NCI-H1105 (cell line): ENCODE data around the gene TTBK1.

Experiments used
- DNase-seq: peaks from one replicate; lab custom pipeline; 2025; lab: John Stamatoyannopoulos, UW

Gene TTBK1

DNA sequence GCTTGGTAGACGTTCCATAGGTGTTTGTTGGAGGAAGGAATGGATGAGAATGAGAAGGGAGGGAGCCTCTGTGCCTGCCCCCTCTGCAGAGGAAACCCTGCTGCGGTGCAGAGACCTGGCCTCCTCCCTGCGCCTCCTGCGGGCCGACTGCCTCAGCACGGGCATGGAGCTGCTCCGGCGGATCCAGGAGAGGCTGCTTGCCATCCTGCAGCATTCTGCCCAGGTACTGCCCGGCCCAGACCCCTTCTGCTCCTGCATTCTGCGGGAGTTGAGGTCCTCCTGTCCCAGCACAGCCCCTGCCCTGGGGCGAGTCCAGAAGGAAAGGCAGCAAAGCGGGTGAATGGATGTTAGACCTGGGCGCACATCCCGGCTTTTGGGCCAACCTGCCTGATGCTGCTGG is 20.1 kb upstream of the TTBK1 start:
- no peak for DNase-seq

DNA sequence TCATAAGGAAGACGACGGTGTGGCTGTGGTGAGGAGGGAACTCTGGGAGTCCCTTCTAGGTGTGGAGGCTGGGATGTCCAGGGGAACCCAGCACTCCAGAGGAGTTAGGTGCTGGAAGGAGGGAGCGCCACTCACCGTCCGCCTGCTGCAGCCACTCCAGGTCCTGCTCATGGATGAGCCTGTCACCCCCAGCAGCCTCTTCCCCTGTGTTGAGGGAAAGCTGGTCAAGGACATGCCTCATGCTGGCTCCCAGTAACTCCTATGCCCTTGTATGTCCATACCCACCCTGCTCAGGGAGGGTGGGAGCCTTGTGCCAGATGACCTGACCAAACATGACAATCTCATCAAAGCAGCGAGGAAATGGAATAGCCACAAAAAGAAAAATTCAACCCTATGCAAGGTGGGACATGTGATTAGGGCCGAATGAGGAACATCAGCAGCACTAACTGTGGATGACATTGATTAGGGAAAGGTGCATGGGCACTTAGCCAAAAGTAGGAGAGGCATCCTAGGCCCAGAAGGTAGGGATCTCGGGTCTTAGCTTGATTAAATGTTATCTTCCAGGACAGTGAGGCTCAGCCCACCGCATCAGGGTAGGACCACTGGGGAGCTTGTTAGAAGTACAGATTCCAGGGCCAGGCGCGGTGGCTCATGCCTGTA is 17.0 kb upstream of the TTBK1 start:
- DNase-seq, result no peak

DNA sequence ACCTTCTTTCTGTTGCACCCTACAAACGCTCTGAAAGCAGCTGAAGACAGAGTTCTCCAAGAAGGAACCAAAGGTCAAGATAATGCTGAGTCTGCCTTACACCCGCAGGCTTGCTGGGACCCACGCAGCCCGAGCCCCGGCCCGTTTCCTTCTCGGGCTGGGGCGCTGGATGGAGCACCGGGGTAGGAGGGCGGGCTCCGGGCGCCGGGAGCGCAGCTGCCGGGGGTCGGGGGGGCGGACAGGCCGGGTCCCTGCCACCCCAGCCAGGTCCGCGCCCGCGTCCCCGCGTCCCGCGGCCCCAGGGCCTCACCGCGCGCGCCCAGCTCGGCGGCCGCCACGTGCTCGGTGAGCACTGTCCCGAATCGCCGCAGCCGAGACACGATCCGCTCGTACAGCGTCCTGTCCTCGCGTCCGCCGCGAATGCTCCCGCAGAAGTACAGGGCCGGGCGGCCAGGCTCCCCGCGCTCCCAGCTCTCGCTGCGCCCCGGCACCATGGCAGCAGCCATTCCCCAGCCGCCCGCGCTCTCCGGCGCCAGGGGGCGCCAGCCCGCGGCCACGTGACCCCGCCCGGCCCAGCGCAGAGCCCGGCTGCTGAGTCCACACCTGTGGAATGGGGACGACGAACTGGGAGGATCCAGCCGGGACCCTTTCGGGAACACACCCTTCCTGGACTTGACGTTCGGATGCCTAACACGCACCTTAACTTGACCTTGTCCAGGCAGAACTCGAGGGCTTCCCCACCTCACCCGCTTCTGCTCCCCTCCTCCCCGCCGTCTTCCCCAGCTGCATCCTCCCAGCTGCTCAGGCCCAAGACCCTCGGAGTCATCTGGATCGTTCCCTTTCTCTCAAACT is 14.1 kb upstream of the TTBK1 start, which contains the start of gene DNPH1:
Gene DNPH1, minus strand, starts transcription at position 531 of the 852 bp plus-strand sequence. Its CDS starts 25 bp downstream, at position 506.
- DNase-seq, result peak; percentile 35

DNA sequence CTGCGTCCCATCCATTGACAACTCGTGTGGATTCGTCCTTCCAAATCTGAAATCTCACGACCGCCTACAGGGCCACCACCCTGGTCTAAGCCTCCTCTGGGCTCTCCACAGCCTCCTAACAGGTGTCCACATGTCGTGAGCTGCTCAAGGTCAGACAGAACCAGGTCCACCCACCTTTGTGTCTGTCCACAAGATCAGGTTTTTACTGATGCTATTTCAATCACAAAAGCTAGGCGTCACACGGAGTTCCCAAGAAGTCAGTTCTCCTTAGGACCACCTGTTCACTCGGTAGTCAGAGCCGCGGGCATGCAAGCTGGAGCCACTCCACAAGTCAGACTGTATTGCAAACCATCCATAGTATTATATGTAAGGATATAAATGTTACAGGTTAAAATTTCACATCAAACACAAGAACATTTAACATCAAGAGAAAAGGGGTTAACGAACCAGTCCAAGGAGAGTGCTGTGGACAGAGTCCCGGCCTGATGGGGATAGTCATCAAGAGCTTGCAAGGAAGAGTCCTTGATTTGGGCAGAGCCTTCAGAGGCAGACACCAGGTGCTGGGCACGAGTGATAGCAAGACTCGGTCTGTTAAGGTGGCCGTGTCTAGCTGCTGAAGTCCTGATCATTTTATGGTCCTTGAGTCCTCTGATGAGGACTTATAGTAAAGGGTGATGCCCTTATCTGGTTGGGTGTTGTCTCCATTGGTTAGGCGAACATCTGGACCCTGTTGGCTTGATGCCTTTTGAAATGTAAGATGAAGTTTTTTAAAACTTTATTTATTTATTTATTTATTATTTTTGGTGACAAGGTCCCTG is 13.3 kb upstream of the TTBK1 start:
- DNase-seq, result no peak

DNA sequence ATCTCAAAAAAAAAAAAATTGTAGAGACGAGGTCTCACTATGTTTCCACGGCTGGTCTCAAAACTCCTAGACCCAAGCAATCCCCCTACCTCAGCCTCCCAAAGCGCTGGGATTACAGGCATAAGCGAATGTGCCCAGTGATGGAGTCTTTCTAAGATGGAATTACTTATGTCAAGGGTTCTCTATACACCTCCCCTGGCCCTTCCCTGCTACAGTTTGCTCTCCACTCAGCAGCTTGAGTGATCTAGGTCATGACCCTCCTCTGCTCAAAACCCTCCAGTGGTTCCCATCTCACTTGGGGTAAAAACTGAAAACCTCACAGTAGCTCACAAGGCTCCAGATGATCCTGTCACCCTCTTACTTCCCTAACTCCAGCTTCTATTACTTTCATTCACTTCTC is 12.2 kb upstream of the TTBK1 start:
- DNase-seq, result no peak

DNA sequence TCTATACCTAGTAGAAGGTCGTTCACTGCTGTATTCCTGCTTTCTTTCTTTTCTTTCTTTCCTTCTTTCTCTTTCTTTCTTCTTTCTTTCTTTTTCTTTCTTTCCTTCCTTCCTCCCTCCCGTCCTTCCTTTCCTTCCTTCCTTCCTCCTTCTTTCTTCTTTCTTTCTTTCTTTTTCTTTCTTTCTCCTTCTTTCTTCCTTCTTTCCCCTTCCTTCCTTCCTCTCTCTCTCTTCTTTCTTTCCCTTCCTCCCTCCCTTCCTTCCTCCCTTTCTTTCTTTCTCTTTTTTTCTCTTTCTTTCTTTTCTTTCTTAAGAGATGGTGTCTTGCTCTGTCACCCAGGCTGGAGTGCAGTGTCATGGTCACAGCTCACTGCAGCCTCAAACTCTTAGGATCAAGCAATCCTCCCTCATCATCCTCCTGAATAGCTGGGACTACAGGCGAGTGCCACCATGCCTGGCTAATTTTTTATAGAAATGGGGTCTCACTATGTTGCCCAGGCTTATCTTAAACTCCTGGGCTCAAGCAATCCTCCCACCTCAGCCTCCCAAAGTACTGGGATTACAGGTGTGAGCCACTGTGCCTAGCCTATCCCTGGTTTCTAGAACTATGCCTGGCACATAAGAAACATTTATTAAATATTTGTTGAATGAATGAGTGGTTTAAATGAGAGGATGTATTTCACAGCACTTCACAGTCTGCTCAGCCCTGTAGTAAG is 11.4 kb upstream of the TTBK1 start:
- no peak for DNase-seq

DNA sequence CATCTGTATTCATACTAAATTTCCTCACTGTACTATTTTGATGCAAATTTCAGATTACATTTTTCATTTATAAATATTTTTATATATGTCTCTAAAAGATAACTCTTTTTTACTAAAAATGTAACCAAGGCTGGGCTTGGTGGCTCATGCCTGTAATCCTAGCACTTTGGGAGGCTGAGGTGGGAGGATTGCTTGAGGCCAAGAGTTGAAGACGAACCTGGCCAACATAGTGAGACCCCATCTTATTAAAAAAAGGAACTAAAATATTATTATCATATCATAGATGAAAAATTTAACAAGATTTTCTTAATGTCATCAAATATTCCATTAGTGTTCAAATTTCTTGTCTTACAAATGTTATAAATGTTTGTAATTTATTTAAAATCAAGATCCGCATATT is 7.4 kb upstream of the TTBK1 start:
- DNase-seq, result no peak

DNA sequence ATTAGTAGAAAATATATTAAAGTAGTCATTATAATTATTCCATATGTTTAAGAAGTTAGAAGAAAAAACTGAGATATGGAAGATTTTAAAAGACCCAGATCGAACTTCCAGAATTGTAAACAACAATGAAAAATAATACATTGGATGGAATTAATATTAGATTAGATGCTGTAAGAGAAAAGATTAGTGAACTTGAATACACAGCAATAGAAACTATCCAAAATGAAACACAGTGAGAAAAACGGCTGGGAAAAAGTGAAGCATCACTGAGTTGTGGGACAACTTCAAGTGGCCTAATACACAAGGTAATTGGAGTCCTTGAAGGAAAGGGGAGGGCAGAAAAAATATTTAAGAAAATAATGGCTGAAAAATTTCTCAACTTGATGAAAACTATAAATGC is 4.2 kb upstream of the TTBK1 start:
- DNase-seq, result no peak

DNA sequence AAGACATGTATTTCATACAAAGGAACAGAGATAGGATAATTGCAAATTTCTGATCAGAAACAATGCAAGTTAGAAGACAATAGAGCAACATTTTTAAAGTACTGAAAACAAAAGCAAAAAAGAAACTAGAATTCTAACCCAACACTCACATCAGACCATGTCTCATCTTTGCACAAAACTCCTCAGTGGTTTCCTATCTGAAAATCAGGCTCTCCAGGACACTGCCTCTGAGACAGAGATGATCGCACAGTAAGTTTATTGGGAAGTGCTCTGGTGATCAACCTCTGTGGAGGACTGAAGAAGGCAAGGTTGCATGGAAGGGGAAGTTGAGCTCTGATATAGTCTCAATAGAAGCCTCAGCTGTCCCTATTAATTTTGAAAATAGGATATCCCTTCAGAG is 2.3 kb upstream of the TTBK1 start:
- DNase-seq, result no peak

DNA sequence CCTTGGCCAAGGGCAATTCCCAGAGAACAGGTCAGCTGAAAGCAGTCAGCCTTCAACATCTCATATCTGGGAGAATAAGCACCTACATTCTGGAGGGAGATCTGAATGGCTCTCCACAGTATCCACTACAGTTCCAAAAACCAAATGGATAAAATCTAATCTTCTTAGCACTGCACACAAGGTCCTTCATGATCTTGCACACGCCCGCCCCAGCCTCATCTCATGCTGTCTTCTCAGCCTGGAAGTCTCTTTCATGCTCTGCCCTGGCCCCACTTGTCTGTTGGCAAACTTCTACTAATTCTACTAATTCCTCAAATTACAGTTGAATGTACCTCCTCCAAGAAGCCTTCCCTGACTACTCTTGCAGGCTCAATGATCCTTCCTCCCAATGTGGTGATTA is 1.8 kb upstream of the TTBK1 start:
- no peak for DNase-seq

DNA sequence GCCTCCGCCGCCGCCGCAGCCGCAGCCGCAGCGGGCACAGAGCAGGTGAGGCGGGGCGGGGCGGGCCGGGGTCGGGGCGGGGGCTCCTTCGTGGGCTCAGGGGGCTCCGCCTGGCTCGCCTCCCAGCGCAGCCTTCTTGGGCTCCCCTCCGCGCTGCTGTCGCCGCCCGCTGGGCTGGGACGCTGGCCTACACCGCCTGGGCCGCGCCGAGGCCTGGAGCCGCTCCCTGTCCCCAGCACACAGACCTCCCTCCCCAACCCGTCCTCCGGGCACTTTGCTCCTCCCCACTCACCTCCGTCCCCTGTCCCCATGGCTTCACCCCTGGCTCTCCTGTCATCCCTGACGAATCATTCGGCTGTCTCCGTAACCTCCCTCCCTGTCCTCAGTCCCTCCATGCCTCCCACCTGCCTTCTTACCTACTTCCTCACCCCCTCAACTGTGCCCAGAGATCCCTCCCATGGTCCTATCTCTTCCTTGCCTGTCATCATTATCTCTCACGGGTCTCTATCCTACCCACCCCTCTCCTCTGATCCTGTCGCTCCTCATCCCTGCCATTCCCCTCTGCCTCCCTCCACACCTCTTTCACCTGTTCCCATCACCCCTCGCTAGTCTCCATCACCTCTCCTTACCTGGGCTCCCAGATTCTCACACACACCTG is 512 bp downstream of the TTBK1 start:
- DNase-seq, result peak; percentile 36

DNA sequence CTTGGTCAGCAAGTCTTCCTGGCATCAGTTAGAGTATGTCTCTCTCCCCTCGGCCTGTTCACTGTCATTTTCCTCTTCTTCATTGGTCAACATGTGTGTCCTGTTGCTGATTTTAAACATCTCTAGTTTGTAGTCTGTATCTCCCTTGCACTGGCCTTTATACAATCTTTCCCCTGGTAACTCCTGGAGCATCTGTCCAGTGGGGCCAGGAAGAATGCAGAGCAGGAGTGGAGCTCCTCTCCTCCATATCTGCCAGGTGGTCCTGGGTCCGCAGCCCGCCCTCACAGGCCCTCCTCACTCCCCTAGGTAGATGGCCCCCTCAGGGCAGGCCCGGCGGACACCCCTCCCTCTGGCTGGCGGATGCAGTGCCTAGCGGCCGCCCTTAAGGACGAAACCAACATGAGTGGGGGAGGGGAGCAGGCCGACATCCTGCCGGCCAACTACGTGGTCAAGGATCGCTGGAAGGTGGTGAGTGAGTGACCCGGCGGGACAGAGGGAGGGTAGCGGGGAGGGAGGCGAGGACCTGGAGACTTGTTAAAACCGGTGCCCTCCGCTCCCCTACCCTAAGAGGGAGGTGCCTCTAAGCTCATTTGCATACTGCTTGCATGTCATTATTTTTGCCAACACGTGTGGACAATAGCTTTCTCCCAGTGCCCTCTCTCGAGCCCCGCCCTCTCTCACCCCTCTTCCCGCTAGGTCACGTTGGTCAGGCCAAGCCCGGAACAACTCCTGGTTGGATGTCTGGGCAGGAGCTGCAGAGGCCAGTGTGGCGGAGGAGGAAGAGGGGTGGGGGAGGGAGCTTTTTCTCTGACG is 3.2 kb downstream of the TTBK1 start:
- DNase-seq, result peak; percentile 45

DNA sequence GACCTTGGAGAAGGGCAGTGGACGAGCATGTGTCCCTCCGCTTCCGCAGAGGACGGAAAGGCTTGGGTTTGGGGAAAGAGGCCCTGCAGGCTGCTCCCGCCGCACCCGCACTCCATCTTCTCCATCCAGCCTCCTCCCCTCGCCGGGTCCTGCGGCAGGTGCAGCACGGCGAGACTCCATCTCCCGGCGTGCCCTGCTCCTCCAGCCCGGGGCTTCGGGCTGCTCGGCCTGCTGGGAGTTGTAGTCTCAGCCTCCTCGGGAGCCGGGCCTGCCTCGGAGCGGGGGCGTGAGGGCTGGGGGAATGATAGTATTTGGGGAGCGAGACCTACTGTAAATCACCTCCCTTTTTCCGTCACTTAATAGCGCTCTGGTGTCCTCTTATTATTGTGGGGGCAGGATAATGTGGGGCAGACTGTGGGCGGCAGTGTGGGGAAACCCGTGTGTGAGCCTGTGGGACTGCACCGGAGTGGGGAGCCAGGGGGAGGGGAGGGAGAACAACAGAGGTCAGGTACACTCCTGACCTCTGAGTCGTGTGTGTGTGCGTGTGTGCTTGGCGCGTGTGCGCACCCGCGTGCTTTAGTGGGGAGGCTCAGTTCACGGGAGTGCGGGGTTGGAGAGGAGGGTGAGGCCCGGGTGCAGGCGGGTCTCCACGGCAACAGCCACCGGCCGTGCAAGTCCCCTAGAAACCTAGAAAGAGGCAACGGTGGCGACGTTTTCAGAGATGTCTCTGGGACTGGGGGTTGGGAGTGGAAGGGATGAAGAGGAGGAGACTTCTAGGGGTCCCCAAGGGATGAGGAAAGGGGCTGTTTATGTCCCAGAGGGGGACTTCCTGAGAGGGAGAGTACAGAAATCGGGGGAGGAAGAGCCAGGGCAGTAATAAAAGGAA is 4.1 kb downstream of the TTBK1 start:
- DNase-seq, result peak; percentile 64

DNA sequence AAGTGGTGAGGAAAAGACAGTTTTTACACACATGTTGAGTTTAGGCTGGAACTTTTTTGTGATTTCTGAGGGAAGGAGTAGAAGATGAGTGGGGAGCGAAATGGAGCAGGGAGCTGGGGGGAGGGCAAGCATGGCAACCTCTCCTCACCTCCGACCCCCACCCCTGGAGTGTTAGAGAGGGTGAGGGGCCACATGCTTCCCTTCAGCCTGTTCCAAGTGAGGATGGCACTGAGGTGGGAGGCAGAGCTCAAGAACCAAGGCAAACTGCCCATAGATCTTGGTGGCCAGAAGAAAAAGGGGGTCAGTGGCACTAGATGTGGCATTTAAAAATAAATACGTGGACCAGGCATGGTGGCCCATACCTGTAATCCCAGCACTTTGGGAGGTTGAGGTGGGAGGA is 4.8 kb downstream of the TTBK1 start:
- DNase-seq, result no peak

DNA sequence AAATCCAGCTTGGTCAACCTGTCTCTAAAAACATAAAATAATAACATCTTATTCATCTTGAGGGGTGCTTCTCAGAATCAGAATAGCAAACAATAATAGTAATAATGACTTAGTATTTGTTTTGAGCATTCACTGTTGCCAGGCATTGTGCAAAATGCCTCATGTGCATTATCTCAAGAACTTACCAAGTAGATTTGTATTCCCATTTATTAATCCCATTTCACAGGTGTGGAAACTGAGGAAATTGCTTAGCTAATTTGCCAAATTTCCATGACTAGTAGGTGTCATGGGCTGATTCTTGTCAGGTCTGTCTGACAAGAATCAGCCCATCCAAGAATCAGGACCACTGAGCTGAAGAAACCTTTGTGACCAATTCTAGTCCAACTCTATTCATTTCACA is 5.5 kb downstream of the TTBK1 start:
- DNase-seq, result no peak

DNA sequence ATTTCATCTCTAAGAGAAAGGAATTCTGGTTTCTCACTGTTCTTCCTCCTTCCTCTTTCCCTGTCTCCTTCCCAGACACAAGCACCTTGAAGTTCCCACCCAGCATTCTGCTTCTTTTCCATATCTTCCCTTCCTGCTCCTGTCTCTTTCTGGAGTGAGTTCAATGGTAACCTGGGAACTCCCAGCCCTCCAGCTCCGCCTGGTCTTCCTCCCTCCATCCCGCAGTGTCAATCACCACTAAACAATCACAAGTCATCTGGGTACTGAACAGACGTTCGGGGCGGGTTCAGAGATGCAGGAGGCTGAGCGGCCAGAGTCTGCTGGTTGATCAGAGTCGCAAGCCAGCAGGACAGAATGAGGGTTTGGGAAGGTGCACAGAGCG is 7.7 kb downstream of the TTBK1 start:
- no peak for DNase-seq

DNA sequence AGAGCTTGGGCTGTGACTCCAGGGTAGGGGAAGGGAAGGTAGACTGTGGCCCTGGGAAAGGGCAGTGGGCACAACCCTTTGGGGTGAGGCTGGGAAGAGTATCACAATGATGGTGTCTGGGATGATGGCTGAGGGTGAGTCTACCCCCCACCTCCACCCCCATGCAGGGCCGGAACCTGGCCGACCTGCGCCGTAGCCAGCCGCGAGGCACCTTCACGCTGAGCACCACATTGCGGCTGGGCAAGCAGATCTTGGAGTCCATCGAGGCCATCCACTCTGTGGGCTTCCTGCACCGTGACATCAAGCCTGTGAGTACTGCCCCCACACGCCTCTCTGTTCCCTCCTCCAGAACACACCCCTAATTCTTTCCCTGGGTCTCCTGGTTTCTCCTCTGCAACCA is 10.1 kb downstream of the TTBK1 start:
- no peak for DNase-seq

DNA sequence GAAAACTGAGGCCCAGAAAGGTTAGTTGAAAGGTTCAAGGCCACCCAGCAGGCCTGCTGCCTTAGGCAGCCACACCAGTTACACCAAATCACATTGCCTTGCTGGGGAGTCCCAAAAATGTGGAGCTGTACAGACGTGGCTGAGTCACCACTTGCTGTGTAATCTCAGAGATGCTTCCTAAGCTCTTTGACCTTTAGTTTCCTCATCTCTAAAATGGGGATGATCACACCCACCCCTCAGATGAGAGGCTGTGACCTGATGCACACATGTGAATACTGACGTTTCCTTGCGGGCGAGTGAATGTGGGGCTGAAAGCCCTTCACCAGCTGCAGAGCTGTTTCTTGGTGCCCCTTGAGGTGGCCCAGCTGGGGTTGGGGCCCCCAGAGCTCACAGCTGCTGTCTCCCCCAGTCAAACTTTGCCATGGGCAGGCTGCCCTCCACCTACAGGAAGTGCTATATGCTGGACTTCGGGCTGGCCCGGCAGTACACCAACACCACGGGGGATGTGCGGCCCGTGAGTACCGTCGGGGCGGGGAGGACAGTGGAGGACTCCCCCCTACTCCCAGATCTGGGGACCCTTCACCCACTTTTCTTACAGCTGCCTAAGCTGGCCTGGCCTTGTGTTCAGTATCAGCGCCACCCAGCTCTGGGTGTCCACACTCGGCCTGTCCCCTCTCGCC is 11.0 kb downstream of the TTBK1 start:
- no peak for DNase-seq

DNA sequence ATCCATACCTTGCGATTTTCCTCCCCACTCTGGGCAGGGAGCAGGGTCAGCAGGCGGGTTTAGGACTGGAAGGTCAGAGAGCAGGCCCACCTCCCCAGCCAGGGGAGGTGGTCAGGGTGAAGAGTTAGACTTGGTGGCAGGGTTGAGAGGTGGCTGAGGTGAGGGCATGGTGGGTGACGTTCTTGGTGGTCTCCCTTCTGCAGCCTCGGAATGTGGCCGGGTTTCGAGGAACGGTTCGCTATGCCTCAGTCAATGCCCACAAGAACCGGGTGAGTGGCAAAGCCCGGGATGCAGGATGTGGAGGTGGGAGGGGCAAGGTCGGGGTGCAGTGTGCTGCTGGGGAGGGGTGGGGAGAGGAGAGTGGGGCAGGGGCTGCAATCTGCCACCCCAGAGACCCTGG is 11.6 kb downstream of the TTBK1 start:
- no peak for DNase-seq
